Hippocampal formation (tissue), 2 donors: Measurements from ENCODE around the gene PCSK4.
A peak's percentile ranks its signal among the peaks of the same experiment; 100 is the strongest.
"Not testable (repeated sequence)": the region's sequence is repeated elsewhere in the genome, so short reads cannot be mapped to it uniquely, and the experiment has no call there.

Experiments
- DNase-seq, 2 donors: peaks; one replicate each; lab custom pipeline; 2025; lab: John Stamatoyannopoulos, UW

PCSK4 gene

DNA sequence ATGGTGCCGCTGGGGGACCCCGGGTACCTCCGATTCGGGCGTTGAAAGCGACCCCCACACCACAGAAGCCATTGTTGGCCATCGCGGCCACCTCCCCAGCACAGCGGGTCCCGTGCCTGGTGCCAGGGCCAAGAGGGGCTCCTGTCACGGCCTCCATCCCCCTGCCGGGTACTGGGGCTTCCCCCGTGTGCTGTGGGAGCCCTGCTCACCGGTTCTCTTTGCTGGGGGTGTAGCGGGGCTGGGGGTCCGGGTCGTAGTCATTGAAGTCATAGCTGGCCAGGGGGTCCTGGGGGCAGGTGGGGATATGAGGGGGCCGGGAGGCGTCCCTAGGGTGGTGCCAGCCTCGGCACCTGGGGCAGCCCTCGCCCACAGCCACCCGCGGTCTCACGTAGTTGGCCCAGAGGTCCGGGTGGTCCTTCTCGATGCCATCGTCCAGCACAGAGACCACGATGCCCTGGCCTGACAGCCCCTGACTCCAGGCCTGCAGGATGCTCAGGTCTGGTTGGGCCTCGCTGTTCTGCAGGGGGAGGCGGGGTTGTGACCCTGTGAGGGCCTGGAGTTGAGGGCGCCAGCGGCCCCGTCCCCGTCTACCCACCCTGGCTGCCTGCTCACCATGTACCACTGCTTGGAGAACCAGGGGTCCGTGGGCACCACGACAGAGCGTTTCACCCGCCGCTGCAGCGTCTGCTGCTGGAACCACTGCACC, 2.4 kb downstream of the PCSK4 start:
- no peak for DNase-seq

DNA sequence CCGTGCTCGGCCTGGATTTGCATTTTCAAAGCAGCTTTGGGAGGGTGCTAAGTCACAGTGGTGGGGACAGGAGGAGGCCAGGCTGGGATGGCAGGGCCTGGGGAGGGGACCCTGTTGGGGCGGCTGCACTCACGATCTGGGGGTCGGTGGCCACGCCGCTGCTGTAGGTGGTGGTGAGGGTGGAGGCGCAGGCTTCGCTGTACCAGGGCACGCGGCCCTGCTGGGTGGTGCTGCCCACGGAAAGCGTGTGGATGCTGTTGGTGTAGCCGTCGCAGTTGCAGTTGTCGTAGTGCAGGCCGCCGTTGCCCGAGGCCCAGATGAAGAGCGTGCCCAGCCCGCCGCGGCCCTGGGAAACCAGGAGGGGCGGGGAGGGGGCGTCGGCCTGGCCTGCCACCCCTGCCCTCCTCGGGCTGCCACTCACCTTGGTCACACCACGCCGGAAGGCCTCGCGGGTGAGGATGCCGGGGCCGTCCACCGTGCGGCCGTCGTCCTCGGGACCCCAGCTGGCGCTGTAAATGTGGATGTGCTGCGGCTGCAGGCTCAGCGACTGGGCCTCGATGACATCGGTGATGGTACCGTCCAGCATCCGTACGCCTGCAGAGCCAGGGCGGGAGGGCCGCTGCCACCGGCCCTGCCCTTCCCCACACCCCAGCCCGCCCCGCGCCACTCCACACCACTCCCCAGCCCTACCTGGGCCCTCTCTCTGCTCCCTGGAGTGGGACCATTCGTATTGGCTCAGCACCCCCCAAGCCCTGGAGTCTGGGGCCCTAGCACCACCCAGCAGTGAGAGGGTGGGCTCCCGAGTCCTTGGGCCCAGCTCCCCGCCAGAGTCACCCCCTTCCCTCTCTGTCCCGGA, 3.2 kb downstream of the PCSK4 start:
- DNase-seq: no peak

DNA sequence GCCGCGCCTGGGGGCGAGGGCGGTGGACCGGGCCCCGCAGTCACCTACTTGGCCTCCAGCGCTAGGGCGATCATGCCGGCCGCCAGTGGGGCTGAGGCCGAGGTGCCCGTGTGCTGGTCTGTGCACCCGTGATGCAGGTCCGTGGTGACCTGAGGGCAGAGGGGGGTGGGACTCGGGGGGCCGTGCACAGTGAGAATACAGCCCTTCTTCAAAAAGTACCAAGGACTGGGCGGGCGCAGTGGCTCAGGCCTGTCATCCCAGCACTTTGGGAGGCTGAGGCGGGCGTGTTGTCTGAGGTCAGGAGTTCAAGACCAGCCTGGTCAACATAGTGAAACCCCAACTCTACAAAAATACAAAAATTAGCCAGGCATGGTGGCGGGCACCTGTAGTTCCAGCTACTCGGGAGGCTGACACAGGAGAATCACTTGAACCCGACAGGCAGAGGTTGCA, 6.1 kb downstream of the PCSK4 start:
- DNase-seq: no peak

DNA sequence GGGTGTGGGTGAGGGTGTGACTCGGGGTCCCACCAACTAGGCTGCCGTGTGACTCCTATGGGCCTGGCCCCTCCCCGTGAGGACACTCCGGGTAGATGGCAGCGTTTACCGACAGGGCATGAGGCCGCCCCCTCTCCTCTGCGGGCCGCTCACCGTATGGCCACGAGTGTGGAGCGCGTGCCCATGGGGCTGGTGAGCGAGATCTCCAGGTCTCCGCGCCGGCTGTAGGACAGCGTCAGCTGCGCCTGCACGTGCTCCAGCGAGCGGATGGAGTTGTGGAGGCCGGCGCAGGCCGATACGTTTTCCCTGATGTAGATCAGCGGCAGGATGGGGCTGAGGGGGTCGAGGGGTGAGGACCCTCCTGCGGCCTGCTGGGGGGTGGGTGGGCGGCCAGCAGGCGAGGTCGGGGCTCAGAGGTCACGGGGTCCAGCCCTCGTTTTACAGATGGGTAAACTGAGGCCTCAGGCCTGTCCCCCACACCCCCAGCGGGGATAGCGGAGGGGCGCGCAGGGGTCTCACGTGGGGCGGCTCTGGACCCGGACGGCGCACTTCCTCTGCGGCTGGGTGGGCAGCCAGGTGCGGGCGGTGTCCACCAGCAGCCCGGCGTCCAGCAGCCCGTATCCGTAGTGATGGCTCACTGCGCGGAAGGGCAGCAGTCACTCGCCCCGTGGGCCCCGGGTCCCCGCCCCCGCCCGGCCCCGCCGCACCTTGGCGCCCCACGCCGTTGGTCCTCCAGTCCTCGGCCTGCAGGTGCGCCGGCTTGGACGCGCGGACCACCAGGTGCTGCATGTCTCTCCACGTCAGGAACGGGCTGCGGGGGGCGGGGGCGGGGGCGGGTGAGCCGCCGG, 6.8 kb downstream of the PCSK4 start:
- no peak for DNase-seq

DNA sequence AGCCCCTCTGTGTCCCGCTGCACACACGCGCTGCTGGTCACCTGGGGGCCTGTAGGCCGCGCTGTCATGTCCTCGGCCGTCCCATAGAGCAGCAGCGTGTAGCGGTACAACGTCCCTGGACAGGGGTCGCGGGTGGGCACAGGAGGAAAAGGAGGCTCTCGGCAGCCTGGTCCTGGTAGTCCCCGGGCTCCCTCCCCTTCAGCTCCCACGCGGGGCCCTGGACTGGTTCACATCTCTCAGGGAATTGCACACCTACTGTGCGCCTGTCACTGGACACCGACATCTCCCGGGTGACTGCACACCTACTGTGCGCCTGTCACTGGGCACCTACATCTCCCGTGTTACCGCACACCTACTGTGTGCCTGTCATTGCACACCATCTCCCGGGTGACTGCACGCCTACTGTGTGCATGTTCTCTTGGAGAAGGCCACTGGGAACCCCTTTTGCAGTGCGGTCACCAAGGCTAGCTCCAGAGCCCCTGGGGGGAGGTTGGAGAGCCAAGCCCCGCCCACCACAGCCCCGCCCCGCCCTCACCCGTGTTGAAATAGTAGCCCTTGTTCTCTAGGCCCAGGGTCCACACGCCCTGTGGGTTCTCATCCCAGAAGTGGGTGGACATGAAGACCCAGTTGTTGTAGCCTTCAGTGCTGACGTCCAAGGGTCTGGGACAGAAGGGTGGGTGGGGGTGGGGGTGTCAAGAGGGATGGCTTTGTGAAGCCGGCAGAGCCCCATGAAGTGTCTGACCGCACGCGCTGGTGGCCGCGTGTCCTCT, 7.6 kb downstream of the PCSK4 start:
- no peak for DNase-seq

DNA sequence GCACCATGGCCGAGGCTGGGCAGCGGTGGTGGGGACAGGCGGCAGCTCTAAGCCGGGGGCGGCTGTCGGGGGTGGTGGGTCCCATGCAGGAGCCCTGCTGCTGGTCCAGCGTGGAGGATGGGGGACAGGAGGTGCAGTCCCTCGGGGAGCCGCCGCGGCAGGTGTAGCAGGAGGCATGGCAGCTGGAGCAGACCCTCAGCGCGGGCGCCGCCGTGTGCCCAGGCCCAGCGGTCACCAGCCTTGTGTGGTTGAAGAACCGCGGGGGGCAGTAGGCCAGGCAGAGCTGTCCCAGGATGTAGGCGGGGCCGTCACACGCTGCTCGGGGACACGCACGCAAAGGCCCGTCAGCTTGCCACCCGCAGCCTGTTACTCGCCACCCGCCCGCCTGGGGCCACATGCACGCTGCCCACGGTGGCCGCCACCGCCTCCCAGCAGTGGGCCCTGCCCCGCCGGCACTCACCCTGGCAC, 8.2 kb downstream of the PCSK4 start:
- no peak for DNase-seq

DNA sequence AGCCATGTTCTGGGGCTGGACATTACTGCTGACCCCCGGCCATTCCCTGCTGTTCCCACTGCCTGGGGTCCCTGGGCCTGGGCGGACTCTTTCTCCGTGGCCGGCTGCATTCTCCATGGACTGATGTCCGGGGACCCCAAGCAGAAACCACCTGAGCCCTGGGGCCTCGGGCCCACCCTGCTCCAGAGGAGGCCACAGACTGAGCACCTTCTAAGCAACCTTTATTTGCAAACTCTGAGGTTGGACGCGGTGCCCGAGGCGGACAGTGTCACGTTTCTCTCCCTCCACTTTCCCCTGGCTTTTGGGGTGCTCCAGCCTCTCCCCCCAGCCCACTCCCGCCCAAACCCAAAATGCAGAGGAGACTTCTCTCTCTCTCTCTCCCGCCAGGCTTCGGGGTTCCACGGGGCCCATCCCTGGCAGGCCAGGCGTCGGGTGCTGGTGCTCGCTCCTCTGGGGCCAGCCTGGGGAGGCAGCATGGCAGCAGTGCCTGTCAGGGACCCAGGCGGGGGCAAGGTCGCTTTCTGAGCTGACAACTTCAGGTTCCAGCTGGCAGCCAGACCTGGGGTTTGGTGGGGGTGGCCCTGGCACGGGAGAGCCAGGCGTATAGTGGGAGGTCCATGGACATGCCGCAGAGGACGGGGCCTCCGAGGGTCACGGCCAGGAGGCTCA, 8.8 kb downstream of the PCSK4 start:
- DNase-seq: no peak

DNA sequence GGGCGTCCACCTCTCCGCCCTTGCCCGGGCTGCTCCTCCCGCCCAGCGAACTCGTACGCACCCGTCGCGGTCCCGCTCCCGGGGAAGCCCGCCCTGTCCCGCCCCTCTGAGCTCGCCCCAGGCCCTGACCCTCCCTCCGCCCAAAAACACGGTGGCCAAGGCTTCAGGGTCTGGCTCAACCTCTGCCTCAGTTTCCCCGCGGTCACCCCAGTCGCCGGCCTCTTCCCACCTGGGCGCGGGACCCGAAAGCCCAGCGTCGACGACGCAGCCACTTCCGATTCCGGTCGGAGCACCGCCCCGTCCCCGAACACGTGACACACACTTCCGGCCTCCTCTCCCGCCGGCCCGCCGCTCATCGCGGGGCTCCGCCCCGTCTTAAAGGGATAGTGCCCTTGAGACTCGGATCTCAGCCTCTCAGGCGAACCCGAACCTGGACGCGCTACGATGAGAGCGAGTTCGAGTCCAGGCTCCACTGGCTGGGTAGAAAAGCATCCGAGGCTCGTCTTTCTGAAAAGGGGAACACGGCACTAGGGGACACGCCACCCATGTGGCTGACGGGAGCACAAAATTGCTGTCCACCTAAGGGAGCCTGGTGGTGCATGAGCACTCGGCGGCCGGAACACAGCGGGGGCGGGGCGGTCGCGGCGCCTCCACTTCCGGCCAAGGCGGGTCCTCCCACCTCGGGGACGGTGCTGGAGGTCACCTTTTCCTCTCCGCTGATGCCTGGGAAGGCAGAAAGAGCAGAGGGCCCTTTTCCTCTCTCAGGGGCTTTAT, 11.0 kb downstream of the PCSK4 start, which contains the start of gene C19orf25:
C19orf25 (minus strand) TSS at position 282 of the 774 bp plus-strand sequence. CDS start 312 bp downstream, outside the sequence.
- peak; percentile 90 to 91 for DNase-seq

DNA sequence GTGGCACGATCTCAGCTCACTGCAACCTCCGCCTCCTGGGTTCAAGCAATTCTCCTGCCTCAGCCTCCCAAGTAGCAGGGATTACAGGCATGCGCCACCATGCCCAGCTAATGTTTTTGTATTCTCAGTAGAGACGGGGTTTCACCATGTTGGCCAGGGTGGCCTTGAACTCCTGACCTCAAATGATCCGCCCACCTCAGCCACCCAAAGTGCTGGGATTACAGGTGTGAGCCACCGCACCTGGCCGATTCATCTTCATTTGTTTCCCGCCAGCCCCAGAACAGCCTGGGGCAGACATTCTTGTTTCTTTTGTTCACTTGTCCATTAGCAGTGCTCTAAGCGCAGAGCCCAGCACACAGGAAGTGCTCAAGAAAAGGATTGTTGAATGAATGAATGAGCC, 13.1 kb downstream of the PCSK4 start:
- DNase-seq: not testable (repeated sequence)

DNA sequence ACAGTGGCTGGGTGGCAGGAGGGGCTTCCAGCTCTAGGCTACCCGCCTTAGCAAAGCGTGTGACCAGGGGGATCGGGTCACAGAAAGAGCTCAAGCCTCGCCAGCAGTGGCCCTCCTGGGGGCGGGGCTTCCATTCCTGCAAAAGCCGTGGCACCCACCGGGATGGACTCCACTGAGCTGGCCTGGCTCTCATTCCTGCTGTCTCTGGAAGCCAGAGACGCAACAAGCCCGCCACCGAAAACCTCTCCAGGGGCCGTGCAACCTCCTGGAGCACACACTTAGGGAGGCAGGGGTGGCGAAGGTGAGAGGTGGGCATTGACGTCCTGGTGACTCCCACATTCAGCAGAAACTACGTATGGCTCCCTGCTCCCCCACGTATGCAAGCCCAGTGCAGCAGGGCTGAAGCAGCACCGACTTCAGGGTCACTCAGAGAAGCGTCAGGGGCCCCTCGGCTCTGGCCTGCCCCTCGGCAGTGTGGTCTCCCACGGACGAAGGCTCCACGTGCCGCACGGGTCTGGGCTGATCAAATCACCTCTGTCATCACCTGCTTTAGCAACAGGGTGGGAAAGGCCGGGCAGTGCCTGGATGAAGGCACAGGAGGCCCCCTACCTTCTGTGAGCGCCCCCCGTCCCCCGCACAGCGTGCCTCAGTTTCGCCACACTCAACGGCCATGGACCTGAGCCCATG, 14.3 kb downstream of the PCSK4 start:
- DNase-seq: no peak

DNA sequence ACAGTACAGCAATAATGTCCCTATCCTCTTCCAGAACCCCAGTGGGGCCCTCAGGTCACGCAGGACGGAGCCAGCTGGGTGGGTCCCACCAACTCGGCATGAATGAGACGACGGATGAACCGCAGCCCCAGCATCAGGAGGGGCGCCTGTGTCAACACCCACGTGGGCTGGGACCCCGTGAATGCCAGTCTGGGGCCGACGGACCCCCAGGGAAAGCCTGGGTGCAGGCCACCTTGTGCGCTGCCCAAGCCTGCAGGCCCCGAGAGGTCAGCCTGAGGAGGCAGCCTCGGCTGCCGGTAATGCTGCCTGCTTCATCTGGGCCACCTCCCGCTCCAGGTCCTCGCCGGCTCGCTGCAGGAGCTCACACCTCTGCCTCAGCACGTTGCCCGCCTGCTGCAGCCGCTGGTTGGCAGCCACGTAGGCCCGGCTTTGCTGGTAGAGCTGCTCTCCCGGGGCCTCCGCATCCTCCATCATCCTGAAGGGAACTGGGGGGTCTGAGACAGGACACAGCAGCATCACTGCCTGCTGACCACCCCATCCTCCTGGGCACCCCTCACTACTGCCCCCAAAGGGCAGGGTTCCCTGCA, 15.3 kb downstream of the PCSK4 start:
- no peak for DNase-seq

DNA sequence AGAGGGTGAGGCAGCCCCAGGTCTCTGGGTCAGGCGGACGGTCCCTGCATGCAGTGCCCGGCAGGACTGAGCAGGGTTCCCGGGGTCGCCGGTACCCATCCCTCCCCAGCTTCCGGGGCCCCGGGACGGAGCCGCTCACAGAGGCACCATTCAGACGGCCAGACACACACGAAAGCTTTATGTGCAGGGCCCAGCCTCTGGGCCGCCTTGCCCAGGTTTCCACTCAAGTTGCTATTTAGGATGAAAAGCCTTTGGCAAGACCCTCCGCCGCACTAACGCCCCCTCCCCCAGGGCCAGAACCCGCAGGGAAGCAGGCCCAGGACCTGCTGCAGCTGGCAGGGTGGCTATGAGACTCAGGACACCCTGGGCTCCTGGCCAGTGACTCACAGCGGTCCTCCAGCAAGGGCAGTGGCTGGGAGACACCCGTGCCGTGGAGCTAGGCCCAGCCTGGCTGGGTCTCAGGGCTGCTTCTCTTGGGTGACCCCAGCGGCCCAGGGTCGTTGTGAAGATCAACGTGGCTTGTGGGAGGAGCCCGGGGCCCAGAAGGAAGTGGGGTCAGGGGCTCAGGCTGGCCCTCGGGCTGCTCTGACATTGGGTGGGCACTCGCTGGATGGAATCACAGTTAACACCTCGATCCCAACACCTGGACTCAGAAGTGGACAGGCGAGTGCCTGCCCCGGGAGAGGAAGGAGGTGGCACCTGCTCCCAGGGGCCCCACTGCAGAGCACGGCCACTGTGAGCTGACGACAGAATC, 16.0 kb downstream of the PCSK4 start:
- DNase-seq: peak; percentile 49 to 55

DNA sequence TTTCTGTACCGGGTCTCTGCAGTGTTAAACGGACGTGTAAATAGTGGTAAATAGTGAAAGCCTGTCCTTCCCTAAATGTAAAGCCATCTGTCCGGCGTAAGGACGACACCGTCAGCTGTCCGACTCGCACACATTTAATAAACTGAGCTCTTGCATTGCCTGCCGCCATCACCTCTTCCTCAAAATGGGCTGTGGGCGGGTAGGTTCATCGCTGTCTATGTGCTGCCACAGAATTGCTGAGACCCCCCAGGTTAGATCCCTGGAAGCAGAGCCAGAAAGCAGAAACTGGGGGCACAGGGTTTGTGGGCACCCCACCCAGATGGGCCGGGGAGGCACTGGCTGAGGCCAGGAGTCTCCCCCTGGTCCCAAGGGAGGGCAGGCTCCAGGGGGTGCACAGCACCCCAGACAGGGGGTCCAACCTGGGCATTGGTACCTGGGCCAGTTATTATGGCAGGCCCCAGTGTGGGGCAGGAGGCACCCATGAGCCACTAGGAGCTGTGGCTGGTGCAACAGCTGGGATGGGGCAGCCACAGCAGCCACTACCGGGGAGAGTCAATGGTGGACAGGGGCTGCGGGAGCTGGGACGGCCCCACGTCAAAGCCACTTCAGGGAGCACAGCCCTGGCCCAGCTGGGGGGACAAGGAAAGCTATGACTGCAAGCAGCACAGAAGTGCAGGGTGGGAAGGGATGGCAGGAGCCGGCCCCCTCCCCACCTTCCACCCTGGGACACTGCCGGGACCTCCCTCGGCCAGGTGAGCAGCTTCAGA, 16.9 kb downstream of the PCSK4 start:
- no peak for DNase-seq

DNA sequence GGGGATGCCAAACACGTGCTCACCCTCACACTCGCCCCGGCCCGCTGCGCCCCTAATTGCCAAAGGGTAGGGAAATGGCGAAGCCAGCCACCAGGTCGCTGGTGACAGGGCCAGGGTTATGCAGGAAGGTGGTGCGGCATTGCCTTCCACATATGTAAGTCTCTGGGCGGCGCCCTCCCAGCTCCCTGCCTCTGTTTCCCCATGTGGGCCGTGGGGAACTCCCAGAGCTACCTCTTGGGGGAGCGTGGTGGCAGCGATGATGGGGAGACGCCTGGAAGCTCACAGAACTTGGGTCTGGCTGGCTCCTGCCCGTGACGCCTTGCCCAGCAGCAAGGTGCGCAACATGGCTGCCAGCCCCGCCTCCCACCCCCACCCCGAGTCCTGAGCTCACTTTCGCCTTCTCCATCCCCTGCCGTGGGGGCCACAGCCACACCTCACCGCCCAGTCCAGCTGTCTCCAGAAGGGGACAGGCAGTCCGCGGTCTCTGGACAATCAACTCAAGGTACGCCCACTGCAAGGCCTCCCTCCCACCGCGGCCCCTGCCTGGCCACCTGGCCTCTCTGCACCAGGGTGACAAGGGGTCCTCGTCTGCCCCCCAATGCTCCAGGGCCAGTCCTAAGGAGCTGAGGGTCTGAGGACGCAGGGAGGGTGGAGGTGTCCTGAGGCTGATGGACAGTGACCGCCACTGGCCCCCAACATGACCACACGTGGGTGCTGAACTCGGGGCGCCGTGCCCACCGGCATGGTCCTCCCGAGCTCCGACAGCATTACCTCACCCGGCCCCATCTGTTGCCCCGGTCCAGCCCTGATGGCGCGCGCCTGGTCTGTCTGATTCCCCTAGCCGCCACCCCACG, 17.7 kb downstream of the PCSK4 start:
- no peak for DNase-seq

DNA sequence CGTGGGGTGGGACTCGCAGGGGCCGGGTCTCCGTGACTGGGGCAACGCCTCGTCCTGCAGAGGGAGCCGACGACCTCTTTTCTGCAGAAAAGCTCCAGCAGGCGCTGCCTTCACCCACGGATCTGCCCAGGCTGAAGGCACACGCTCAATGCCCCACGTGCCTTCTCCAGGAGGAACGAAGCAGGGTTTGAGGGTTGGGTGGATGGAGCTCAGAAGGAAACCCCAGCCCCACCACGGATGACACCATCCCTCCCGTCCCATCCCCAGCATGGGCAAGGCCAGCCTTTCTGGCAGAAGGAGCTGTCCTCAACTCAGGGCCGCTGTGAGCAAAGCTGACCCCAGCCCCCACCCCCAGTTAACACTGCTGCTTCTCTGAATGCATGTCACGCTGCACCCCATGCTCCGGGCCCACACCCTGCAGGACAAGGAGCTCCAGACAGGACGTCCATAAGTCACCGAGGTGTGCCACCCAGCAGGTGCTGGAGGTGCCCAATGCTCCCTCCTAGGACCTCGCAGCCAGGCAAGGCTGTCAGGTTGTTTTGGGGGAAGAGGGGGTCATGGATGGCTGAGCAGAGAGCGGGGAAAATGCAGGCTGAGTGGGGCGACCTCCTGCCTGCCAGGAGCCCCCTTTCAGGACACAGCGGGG, 18.5 kb downstream of the PCSK4 start:
- DNase-seq: peak in 1 of 2 donors; percentile 45

DNA sequence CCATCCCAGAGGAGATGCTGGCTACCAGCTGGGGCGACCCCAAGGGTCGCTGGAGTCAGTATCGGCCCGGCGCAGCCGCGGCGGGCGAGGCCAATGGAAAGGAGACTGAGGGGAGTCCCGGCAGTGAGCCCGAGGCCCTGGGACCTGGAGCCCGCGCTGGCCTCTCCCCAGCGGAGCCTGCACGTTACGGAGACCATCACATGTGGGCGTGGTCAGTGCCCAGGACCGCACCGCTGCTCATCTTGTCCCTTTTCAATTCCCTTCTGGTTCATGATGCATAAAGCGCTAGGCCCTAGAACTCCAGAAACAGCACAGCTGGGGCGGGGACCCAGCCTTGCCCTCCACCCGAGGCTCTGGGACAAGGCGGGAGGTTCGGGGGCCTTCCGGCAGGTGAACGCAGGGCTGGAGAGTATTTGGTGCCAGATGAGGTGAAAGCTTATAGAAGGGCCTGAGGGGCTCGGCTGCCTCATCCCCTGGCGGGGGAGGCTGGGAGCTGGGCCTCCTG, 19.1 kb downstream of the PCSK4 start:
- no peak for DNase-seq
